HUES48 (cell line): ENCODE results near the gene TGFBR2.

Experiments used
- H3K27ac ChIP-seq: one replicate; pipeline ENCODE4 v1.7.0; 2013; ENCODE audit warnings: low read depth, low read length, inconsistent platforms
- H3K27me3 ChIP-seq: 2 replicates; pipeline ENCODE4 v1.6.1; 2013; ENCODE audit warnings: mild to moderate bottlenecking, low read length; ENCODE audit not compliant: control insufficient read depth, insufficient read depth
- H3K36me3 ChIP-seq: 2 replicates; pipeline ENCODE4 v1.6.1; 2013; ENCODE audit warnings: low read length; ENCODE audit not compliant: control insufficient read depth, insufficient read depth
- H3K4me1 ChIP-seq: 2 replicates; pipeline ENCODE4 v1.6.1; 2013; ENCODE audit warnings: mild to moderate bottlenecking, low read length; ENCODE audit not compliant: control insufficient read depth, insufficient read depth
- H3K4me3 ChIP-seq: 2 replicates; pipeline ENCODE4 v1.5.1; 2013; ENCODE audit warnings: mild to moderate bottlenecking, low read depth, low read length
- H3K9ac ChIP-seq: 2 replicates; pipeline ENCODE4 v1.6.1; 2013; ENCODE audit warnings: mild to moderate bottlenecking, low read depth, low read length, moderate library complexity
- H3K9me3 ChIP-seq: 2 replicates; pipeline ENCODE4 v1.6.1; 2013; ENCODE audit warnings: low read length; ENCODE audit not compliant: control insufficient read depth, insufficient read depth

TGFBR2 gene

DNA sequence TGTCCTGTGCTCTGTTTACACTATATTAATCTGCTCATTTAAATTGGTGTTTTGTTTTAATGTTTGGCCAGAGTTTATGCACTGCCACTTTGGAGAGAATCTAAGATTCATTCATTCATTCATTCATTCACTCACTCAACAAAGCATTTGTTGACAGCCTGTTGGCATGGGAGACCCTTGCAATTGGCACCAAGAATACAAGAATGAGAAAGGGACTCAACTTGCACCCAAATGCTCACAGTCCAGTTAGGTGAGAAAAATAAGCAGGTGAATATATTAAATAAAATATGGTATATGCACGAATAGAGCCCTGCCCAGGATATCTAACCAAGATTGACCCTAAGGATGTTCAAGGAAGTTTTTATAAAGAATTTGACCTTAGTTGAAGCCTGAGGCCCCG is 80.4 kb downstream of the TGFBR2 start:
- peaks cover 44% of the 10 kb centered on the region for H3K36me3 ChIP-seq
- no peaks in the 10 kb centered on the region for H3K27me3 ChIP-seq
- H3K4me1 ChIP-seq = peaks cover 12% of the 10 kb centered on the region; the same call in 1 of the 2 replicates
- no peak overlapping the region for H3K27ac ChIP-seq
- no peak overlapping the region for H3K9ac ChIP-seq
- H3K9me3 ChIP-seq = no peaks in the 10 kb centered on the region
- H3K4me3 ChIP-seq = no peak overlapping the region

DNA sequence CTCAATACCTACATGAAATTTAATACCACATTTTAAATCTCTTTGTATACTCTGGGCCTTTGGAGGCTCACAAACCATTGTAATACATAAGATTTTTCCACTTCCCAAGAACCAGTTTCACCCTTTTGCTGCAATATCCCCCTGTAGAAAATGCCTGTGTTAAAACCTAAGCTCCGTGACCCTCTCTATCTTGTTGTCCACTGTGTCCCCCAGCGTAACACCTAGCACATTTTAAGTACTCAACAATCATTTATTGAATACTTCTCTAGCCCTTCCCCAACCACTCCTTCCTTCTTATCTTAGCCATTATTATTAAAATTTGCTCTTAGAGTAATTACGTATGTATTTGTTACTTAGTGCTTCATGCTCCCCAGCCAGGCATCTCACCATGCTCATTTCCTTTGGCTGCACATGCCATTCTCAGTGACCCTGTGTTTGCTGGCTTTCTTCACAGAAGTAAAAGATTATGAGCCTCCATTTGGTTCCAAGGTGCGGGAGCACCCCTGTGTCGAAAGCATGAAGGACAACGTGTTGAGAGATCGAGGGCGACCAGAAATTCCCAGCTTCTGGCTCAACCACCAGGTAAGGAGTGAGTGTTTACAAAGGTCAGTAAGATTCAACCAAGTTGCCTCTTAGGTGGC is 81.6 kb downstream of the TGFBR2 start:
- no peak overlapping the region for H3K4me3 ChIP-seq
- H3K36me3 ChIP-seq = peaks cover 50% of the 10 kb centered on the region
- peaks cover 9% of the 10 kb centered on the region for H3K4me1 ChIP-seq
- H3K27me3 ChIP-seq = no peaks in the 10 kb centered on the region
- H3K9me3 ChIP-seq = no peaks in the 10 kb centered on the region
- H3K9ac ChIP-seq = no peak overlapping the region
- no peak overlapping the region for H3K27ac ChIP-seq

DNA sequence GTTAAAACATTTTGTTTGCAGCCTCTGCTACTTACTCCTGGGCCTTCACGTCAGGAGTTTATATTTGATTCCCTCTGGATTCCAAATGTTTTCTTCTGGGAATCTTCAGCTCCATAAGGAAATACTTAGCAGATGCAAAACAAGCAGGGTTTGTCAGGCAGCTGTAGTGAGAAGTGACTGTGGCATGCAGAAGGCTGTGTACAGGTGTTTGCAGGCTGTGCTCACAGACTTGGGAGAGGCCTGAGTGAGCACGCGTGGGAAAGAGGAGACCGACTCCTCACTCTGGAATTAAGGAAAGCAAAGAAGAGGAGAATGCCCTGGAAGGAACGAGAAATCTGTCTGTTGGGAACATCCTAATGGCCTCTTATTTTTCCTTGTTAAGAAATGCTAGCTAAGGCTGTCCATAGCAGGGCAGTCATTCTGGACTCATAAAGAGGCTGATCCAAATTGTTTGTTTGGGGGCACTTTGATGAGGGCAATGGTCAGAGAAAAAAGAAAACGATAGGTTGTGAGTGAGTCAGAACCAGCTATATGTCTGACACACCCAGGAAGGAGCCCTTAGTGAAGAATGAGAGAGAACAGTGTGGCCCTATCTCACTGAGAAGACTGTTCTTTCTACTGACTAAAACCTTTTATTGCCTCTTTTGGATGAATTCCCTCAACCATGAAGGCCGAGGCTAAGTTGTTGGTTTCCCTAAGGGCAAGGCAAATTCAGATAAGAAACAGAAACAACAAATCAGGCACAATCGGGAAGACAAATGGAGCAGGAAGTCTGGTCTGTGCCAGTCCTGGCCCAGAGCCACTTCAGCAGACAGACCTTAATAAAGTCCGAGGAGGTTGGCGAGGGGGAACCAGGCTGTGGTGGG is 82.6 kb downstream of the TGFBR2 start:
- Histone ChIP-seq H3K9ac (no peak overlapping the region), H3K27ac (no peak overlapping the region), H3K4me3 (no peak overlapping the region), H3K27me3 (no peaks in the 10 kb centered on the region), H3K36me3 (peaks cover 50% of the 10 kb centered on the region), H3K9me3 (no peaks in the 10 kb centered on the region), H3K4me1 (peaks cover 13% of the 10 kb centered on the region)

DNA sequence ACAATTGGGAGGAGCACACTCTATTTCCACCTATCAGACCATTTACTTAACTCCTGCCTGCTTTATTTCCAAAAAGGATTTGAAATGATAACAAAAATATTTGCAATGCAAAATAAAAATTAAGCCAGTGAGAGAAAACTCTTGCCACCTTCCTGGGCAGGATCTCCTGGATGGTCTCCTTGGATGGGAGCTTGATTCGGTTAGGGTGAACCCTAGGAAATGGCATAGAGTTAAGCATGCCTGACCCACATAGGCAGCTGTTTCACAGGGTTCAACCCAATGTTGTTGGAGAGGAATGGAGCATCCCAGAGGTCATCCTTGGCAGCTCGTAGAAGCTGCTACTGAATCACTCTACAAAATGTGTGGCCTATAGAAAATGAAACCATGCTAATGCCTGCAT is 83.8 kb downstream of the TGFBR2 start:
- Histone ChIP-seq H3K9me3 (no peaks in the 10 kb centered on the region), H3K27me3 (no peaks in the 10 kb centered on the region), H3K27ac (no peak overlapping the region), H3K9ac (no peak overlapping the region), H3K36me3 (peaks cover 50% of the 10 kb centered on the region), H3K4me3 (no peak overlapping the region), H3K4me1 (peaks cover 20% of the 10 kb centered on the region)

DNA sequence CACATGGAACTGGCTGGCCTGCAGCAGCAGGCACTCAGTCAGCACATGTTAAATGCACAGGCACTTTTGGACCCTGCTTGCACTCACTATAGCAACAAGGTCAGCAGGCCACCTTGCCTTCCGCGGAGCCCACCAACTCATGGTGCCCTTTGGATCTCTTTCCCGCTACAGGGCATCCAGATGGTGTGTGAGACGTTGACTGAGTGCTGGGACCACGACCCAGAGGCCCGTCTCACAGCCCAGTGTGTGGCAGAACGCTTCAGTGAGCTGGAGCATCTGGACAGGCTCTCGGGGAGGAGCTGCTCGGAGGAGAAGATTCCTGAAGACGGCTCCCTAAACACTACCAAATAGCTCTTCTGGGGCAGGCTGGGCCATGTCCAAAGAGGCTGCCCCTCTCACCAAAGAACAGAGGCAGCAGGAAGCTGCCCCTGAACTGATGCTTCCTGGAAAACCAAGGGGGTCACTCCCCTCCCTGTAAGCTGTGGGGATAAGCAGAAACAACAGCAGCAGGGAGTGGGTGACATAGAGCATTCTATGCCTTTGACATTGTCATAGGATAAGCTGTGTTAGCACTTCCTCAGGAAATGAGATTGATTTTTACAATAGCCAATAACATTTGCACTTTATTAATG is 85.0 kb downstream of the TGFBR2 start:
- Histone ChIP-seq H3K9me3 (no peaks in the 10 kb centered on the region), H3K27ac (no peak overlapping the region), H3K4me3 (no peak overlapping the region)

DNA sequence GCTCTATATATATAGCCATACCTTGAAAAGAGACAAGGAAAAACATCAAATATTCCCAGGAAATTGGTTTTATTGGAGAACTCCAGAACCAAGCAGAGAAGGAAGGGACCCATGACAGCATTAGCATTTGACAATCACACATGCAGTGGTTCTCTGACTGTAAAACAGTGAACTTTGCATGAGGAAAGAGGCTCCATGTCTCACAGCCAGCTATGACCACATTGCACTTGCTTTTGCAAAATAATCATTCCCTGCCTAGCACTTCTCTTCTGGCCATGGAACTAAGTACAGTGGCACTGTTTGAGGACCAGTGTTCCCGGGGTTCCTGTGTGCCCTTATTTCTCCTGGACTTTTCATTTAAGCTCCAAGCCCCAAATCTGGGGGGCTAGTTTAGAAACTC is 85.5 kb downstream of the TGFBR2 start:
- peaks cover 50% of the 10 kb centered on the region for H3K36me3 ChIP-seq
- H3K27ac ChIP-seq = no peak overlapping the region
- no peak overlapping the region for H3K9ac ChIP-seq
- peaks cover 38% of the 10 kb centered on the region for H3K4me1 ChIP-seq
- H3K4me3 ChIP-seq = no peak overlapping the region
- no peaks in the 10 kb centered on the region for H3K27me3 ChIP-seq
- H3K9me3 ChIP-seq = no peaks in the 10 kb centered on the region

More for the DNA sequence above, 85.0 kb downstream of the TGFBR2 start:
- Histone ChIP-seq H3K9ac (no peak overlapping the region), H3K4me1 (peaks cover 32% of the 10 kb centered on the region), H3K27me3 (no peaks in the 10 kb centered on the region), H3K36me3 (peaks cover 50% of the 10 kb centered on the region)

DNA sequence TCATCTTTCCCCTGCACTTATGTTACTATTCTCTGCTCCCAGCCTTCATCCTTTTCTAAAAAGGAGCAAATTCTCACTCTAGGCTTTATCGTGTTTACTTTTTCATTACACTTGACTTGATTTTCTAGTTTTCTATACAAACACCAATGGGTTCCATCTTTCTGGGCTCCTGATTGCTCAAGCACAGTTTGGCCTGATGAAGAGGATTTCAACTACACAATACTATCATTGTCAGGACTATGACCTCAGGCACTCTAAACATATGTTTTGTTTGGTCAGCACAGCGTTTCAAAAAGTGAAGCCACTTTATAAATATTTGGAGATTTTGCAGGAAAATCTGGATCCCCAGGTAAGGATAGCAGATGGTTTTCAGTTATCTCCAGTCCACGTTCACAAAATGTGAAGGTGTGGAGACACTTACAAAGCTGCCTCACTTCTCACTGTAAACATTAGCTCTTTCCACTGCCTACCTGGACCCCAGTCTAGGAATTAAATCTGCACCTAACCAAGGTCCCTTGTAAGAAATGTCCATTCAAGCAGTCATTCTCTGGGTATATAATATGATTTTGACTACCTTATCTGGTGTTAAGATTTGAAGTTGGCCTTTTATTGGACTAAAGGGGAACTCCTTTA is 86.2 kb downstream of the TGFBR2 start:
- H3K36me3 ChIP-seq = peaks cover 46% of the 10 kb centered on the region
- no peak overlapping the region for H3K4me3 ChIP-seq
- H3K27ac ChIP-seq = no peak overlapping the region
- peaks cover 37% of the 10 kb centered on the region for H3K4me1 ChIP-seq
- H3K9me3 ChIP-seq = no peaks in the 10 kb centered on the region
- no peak overlapping the region for H3K9ac ChIP-seq
- H3K27me3 ChIP-seq = no peaks in the 10 kb centered on the region

DNA sequence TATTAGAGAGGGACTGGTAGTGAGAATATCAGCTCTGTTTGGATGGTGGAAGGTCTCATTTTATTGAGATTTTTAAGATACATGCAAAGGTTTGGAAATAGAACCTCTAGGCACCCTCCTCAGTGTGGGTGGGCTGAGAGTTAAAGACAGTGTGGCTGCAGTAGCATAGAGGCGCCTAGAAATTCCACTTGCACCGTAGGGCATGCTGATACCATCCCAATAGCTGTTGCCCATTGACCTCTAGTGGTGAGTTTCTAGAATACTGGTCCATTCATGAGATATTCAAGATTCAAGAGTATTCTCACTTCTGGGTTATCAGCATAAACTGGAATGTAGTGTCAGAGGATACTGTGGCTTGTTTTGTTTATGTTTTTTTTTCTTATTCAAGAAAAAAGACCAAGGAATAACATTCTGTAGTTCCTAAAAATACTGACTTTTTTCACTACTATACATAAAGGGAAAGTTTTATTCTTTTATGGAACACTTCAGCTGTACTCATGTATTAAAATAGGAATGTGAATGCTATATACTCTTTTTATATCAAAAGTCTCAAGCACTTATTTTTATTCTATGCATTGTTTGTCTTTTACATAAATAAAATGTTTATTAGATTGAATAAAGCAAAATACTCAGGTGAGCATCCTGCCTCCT is 87.2 kb downstream of the TGFBR2 start:
- no peaks in the 10 kb centered on the region for H3K9me3 ChIP-seq
- H3K27me3 ChIP-seq = no peaks in the 10 kb centered on the region
- no peak overlapping the region for H3K9ac ChIP-seq
- H3K36me3 ChIP-seq = peaks cover 36% of the 10 kb centered on the region
- no peak overlapping the region for H3K27ac ChIP-seq
- H3K4me1 ChIP-seq = peaks cover 30% of the 10 kb centered on the region
- H3K4me3 ChIP-seq = no peak overlapping the region

DNA sequence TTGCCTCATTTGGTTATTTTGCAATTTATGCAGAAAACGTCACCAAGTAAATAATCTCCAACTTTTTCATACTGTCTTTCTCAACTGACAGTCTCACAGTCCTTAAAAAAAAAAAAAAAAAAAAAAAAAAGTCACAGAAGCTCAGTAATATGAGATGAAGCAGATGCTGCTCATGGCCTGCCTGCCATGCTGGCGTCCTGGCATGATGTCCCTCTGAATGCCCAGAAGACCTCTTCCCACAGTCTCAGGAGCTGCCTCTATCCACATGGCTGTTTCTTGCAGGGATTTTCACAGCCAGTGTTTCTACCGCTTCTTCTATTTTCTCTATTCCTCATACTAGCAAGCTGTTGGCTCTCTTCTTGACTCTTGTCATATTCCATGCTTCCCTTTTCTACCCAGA is 87.7 kb downstream of the TGFBR2 start:
- no peak overlapping the region for H3K27ac ChIP-seq

DNA sequence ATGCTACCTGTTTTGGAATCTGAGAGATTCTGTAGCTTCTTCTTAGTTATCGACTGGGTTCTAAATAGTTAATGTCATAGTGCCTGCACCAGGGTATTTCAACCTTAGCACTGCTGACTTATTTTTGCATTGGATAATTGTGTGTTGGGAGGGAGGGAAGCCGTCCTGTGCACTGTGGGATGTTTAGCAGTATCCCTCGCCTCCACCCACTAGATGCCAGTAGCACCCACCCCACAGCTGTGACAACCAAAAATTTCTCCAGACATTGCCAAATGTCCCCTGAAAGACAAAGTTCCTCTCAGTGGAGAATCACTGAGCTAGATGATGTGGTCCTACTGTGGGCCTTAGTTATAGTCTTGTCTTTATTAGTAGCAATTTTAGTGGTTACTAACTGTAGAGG is 88.3 kb downstream of the TGFBR2 start:
- H3K36me3 ChIP-seq = peaks cover 26% of the 10 kb centered on the region
- H3K4me1 ChIP-seq = peaks cover 30% of the 10 kb centered on the region
- peak overlapping the region; percentile 73 for H3K27ac ChIP-seq
- H3K27me3 ChIP-seq = no peaks in the 10 kb centered on the region
- H3K9me3 ChIP-seq = no peaks in the 10 kb centered on the region
- H3K9ac ChIP-seq = no peak overlapping the region
- no peak overlapping the region for H3K4me3 ChIP-seq

More for the DNA sequence above, 87.7 kb downstream of the TGFBR2 start:
- peaks cover 30% of the 10 kb centered on the region for H3K4me1 ChIP-seq
- no peak overlapping the region for H3K9ac ChIP-seq
- no peaks in the 10 kb centered on the region for H3K9me3 ChIP-seq
- H3K4me3 ChIP-seq = no peak overlapping the region
- peaks cover 31% of the 10 kb centered on the region for H3K36me3 ChIP-seq
- no peaks in the 10 kb centered on the region for H3K27me3 ChIP-seq
